IMR-90 (cell line): Measurements from ENCODE around the gene INTS6L. TPM values are rescaled to one million over a fixed set of nuclear protein-coding genes. Genes with fewer than 3 reads are reported as not detected.

Experiments used
- ATAC-seq: fragments of 200-7000 bp; cut with Tn5 transposase; 2 replicates; pipeline ENCODE4 v1.9.1; 2020; ENCODE audit warnings: low read depth, mild to moderate bottlenecking, moderate library complexity
- BruUV-seq: library from RNA; stranded (reverse); fragments of 400-500 nt; replicated peaks from 2 replicates; lab custom pipeline; 2021; lab: Mats Ljungman, UMichigan
- CTCF ChIA-PET: fragments of 300-600 bp; formaldehyde crosslinking; extraction: SDS; loops from one replicate; lab custom pipeline; 2021; ENCODE audit warnings: antibody characterized with exemption; lab: Yijun Ruan, JAX
- POLR2A ChIA-PET: fragments of 300-600 bp; sonication (Branson Sonifier 250); formaldehyde crosslinking; loops from one replicate; lab custom pipeline; 2022; ENCODE audit warnings: antibody characterized with exemption; ENCODE audit not compliant: unreplicated experiment; lab: Charles Lee
- DNase-seq: peaks from one replicate; pipeline ENCODE4 v3.0.0; 2013
- H2AFZ ChIP-seq: replicated peaks from 2 replicates; pipeline ENCODE3; 2013; ENCODE audit warnings: low read length, mild to moderate bottlenecking; ENCODE audit not compliant: poor library complexity
- H2AK5ac ChIP-seq: 2 replicates; pipeline ENCODE4 v1.6.1; 2013; ENCODE audit warnings: low read depth, low read length, inconsistent platforms
- H2AK9ac ChIP-seq: replicated peaks from 2 replicates; pipeline ENCODE3; 2013; ENCODE audit warnings: mild to moderate bottlenecking, low read depth, low read length, moderate library complexity; ENCODE audit not compliant: poor library complexity
- H2BK120ac ChIP-seq: 2 replicates; pipeline ENCODE4 v1.6.1; 2013; ENCODE audit warnings: low read depth, low read length, inconsistent platforms
- H2BK15ac ChIP-seq: 3 replicates; pipeline ENCODE4 v1.6.1; 2013; ENCODE audit warnings: low read depth, low read length, inconsistent platforms
- H2BK20ac ChIP-seq: 2 replicates; pipeline ENCODE4 v1.6.1; 2013; ENCODE audit warnings: low read depth, mild to moderate bottlenecking, inconsistent platforms, low read length, moderate library complexity
- H2BK5ac ChIP-seq: 2 replicates; pipeline ENCODE4 v1.6.1; 2013; ENCODE audit warnings: mild to moderate bottlenecking, low read depth, low read length, inconsistent platforms; ENCODE audit not compliant: poor library complexity, severe bottlenecking
- H3K14ac ChIP-seq: replicated peaks from 2 replicates; pipeline ENCODE4 v1.6.1; 2013; ENCODE audit warnings: low read depth, low read length, inconsistent platforms
- H3K18ac ChIP-seq: 2 replicates; pipeline ENCODE4 v1.6.1; 2013; ENCODE audit warnings: low read depth, low read length, control low read depth
- H3K23ac ChIP-seq: 2 replicates; pipeline ENCODE4 v1.6.1; 2013; ENCODE audit warnings: low read depth, low read length, inconsistent platforms
- H3K27ac ChIP-seq: 2 replicates; pipeline ENCODE4 v1.5.1; 2013; ENCODE audit warnings: mild to moderate bottlenecking, control low read depth, low read length; ENCODE audit not compliant: insufficient read depth
- H3K27me3 ChIP-seq: 2 replicates; pipeline ENCODE4 v1.6.1; 2013; ENCODE audit warnings: low read length; ENCODE audit not compliant: control insufficient read depth, insufficient read depth
- H3K36me3 ChIP-seq: 2 replicates; pipeline ENCODE4 v1.6.1; 2013; ENCODE audit warnings: low read length, mixed read lengths; ENCODE audit not compliant: control insufficient read depth, insufficient read depth
- H3K4ac ChIP-seq: 2 replicates; pipeline ENCODE4 v1.6.1; 2013; ENCODE audit warnings: low read depth, low read length, inconsistent platforms
- H3K4me1 ChIP-seq: 2 replicates; pipeline ENCODE4 v1.6.1; 2013; ENCODE audit warnings: low read length, mixed read lengths; ENCODE audit not compliant: control insufficient read depth, insufficient read depth
- H3K4me2 ChIP-seq: 2 replicates; pipeline ENCODE4 v1.6.1; 2013; ENCODE audit warnings: low read depth, mild to moderate bottlenecking, control low read depth, low read length, moderate library complexity
- H3K4me3 ChIP-seq: 2 replicates; pipeline ENCODE4 v1.5.1; 2013; ENCODE audit warnings: low read depth, mild to moderate bottlenecking, control low read depth, low read length, moderate library complexity; ENCODE audit not compliant: insufficient read depth
- H3K56ac ChIP-seq: 2 replicates; pipeline ENCODE4 v1.6.1; 2013; ENCODE audit warnings: low read length, inconsistent platforms; ENCODE audit not compliant: insufficient read depth; ENCODE audit errors: extremely low read depth
- H3K79me1 ChIP-seq, 2 experiments: 2 replicates each; pipeline ENCODE4 v1.6.1; 2013; ENCODE audit warnings: low read length in 2 of 2, inconsistent platforms in 1 of 2, low read depth in 1 of 2
- H3K9ac ChIP-seq: 2 replicates; pipeline ENCODE4 v1.6.1; 2013; ENCODE audit warnings: low read depth, low read length, control low read depth
- H3K9me1 ChIP-seq: 2 replicates; pipeline ENCODE4 v1.6.1; 2013; ENCODE audit warnings: low read length, inconsistent platforms; ENCODE audit not compliant: insufficient read depth
- H3K9me3 ChIP-seq: 2 replicates; pipeline ENCODE4 v1.6.1; 2013; ENCODE audit warnings: low read length; ENCODE audit not compliant: control insufficient read depth, insufficient read depth
- H4K20me1 ChIP-seq: 2 replicates; pipeline ENCODE4 v1.6.1; 2013; ENCODE audit warnings: low read length, inconsistent platforms; ENCODE audit not compliant: insufficient read depth
- H4K5ac ChIP-seq: 2 replicates; pipeline ENCODE4 v1.6.1; 2013; ENCODE audit warnings: mild to moderate bottlenecking, low read depth, low read length, control low read depth
- H4K8ac ChIP-seq, 2 experiments: 2 replicates each; pipeline ENCODE4 v1.6.1; 2013; ENCODE audit warnings: low read depth in 2 of 2, low read length in 2 of 2, control low read depth in 1 of 2, inconsistent platforms in 1 of 2
- H4K91ac ChIP-seq: 2 replicates; pipeline ENCODE4 v1.6.1; 2013; ENCODE audit warnings: low read depth, low read length, inconsistent platforms; ENCODE audit not compliant: insufficient read depth
- BHLHE40 ChIP-seq: fragments of 150-350 bp; IDR thresholded peaks from 2 replicates; pipeline ENCODE4 v1.6.1; 2016; ENCODE audit warnings: mild to moderate bottlenecking, low read depth, low read length
- CEBPB ChIP-seq: IDR thresholded peaks from 2 replicates; pipeline ENCODE4 v1.6.1; 2012; ENCODE audit warnings: low read depth, low read length, improper control_type of control experiment
- CHD1 ChIP-seq: IDR thresholded peaks from 2 replicates; pipeline ENCODE4 v1.6.1; 2012; ENCODE audit warnings: low read depth, low read length, improper control_type of control experiment
- CTCF ChIP-seq: conservative IDR thresholded peaks from 2 replicates; pipeline ENCODE4 v1.5.1; 2012; ENCODE audit warnings: mild to moderate bottlenecking, low read depth, low read length, improper control_type of control experiment
- MAFK ChIP-seq: IDR thresholded peaks from 2 replicates; pipeline ENCODE4 v1.6.1; 2012; ENCODE audit warnings: low read depth, low read length, improper control_type of control experiment
- MAZ ChIP-seq: IDR thresholded peaks from 2 replicates; pipeline ENCODE4 v1.6.1; 2012; ENCODE audit warnings: low read depth, mild to moderate bottlenecking, low read length, improper control_type of control experiment, moderate library complexity, borderline replicate concordance
- MXI1 ChIP-seq: IDR thresholded peaks from 2 replicates; pipeline ENCODE4 v1.6.1; 2012; ENCODE audit warnings: low read depth, mild to moderate bottlenecking, low read length, moderate library complexity, borderline replicate concordance
- NFE2L2 ChIP-seq: fragments of 150-350 bp; IDR thresholded peaks from 2 replicates; pipeline ENCODE4 v1.6.1; 2016; ENCODE audit warnings: low read depth, mild to moderate bottlenecking, low read length
- RAD21 ChIP-seq: IDR thresholded peaks from 2 replicates; pipeline ENCODE4 v1.6.1; 2012; ENCODE audit warnings: low read length, improper control_type of control experiment
- RFX5 ChIP-seq: IDR thresholded peaks from 2 replicates; pipeline ENCODE4 v1.8.0; 2012; ENCODE audit warnings: low read depth, mild to moderate bottlenecking, low read length, moderate library complexity
- WGBS, 2 experiments: methylation state at CpG; one replicate each; pipeline versions ENCODE4 v1.1.5 to v1.1.7; 2013; ENCODE audit warnings: missing lambda C conversion rate in 2 of 2; ENCODE audit not compliant: insufficient read length in 1 of 2; ENCODE audit errors: extremely low coverage in 2 of 2; 5-methylcytosine and 5-hydroxymethylcytosine counted together
- dilution Hi-C: fragments of 300-500 bp; cut with HindIII; formaldehyde crosslinking; loops from one replicate; pipeline ENCODE4 v1.14.3; 2018; ENCODE audit warnings: low sequenced_read_pairs; ENCODE audit not compliant: unreplicated experiment
- in situ Hi-C: fragments of 300-500 bp; cut with MboI; formaldehyde crosslinking; loops from 3 replicates; pipeline ENCODE4 v1.14.3; 2019; ENCODE audit warnings: low sequenced_read_pairs, inconsistent platforms, mixed read lengths
- intact Hi-C: fragments of 100-400 bp; cut with micrococcal nuclease; formaldehyde crosslinking; loops from 2 replicates; pipeline ENCODE4 v1.10.0; 2022
- polyA plus RNA-seq, 3 experiments: library from polyadenylated mRNA; depleted of rRNA; stranded (reverse); fragments of >200 nt; gene quantifications; 2 replicates each; pipeline ENCODE4 v1.2.3, GENCODE V29; 2012; ENCODE audit warnings: low replicate concordance in 1 of 3
- total RNA-seq: library from RNA; depleted of rRNA; stranded (reverse); fragments of >200 nt; gene quantifications from 2 replicates; pipeline ENCODE4 v1.2.3, GENCODE V29; 2012
- TF ChIP-seq, protein P1 (sequence below): fragments of 150-350 bp; IDR thresholded peaks from 2 replicates; pipeline ENCODE4 v1.6.1; 2016; ENCODE audit warnings: low read depth, mild to moderate bottlenecking, low read length, moderate library complexity, borderline replicate concordance
- TF ChIP-seq, protein P2 (sequence below): fragments of 150-350 bp; IDR thresholded peaks from 2 replicates; pipeline ENCODE4 v1.6.1; 2017; ENCODE audit warnings: mild to moderate bottlenecking, antibody characterized with exemption, low read length, low read depth

The INTS6L gene
- total and polyA plus RNA-seq, 2 of the 4 experiments (the other 2 are of a cell fraction): 2.7 to 5.1 TPM

GRCh38 chrX:135556055-135556454, 35.6 kb downstream of the INTS6L start:
- dilution Hi-C loops (no loop called here), intact Hi-C loops (no loop called here), in situ Hi-C loops (no loop called here)
- no peak overlapping the region for H2BK120ac ChIP-seq
- H3K4me2 ChIP-seq: no peak overlapping the region
- ChIA-PET CTCF (interaction anchor here (0.6 kb wide), 1 partner anchor 608 kb away, joined by 6 read pairs; no protein-coding TSS in a partner anchor), POLR2A (no interaction called here)
- no peak overlapping the region for H3K27ac ChIP-seq
- no TSS peak for BruUV-seq
- no peak overlapping the region for H2AFZ ChIP-seq
- no peak overlapping the region for H4K91ac ChIP-seq
- no peak overlapping the region for H3K14ac ChIP-seq
- no peaks in the 10 kb centered on the region for H3K36me3 ChIP-seq
- no peak overlapping the region for H3K56ac ChIP-seq
- no peak overlapping the region for H3K4me3 ChIP-seq
- no CpG with 5 or more reads among the region's 3 CpGs for WGBS, 2 experiments
- H4K20me1 ChIP-seq: no peaks in the 10 kb centered on the region
- H2AK5ac ChIP-seq: no peak overlapping the region
- H2BK15ac ChIP-seq: no peak overlapping the region
- H3K18ac ChIP-seq: no peak overlapping the region
- TF ChIP-seq BHLHE40 (no peak), MAFK (no peak), NFE2L2 (no peak), CTCF (no peak), MXI1 (no peak), RFX5 (no peak), MAZ (no peak), RAD21 (no peak), CHD1 (no peak), CEBPB (no peak)
- TF ChIP-seq, protein P1, sequence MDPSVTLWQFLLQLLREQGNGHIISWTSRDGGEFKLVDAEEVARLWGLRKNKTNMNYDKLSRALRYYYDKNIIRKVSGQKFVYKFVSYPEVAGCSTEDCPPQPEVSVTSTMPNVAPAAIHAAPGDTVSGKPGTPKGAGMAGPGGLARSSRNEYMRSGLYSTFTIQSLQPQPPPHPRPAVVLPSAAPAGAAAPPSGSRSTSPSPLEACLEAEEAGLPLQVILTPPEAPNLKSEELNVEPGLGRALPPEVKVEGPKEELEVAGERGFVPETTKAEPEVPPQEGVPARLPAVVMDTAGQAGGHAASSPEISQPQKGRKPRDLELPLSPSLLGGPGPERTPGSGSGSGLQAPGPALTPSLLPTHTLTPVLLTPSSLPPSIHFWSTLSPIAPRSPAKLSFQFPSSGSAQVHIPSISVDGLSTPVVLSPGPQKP: no peak
- TF ChIP-seq, protein P2, sequence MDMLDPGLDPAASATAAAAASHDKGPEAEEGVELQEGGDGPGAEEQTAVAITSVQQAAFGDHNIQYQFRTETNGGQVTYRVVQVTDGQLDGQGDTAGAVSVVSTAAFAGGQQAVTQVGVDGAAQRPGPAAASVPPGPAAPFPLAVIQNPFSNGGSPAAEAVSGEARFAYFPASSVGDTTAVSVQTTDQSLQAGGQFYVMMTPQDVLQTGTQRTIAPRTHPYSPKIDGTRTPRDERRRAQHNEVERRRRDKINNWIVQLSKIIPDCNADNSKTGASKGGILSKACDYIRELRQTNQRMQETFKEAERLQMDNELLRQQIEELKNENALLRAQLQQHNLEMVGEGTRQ: no peak
- no peak overlapping the region for H2AK9ac ChIP-seq
- no peak overlapping the region for H4K5ac ChIP-seq
- H2BK5ac ChIP-seq: no peak overlapping the region
- H3K4me1 ChIP-seq: no peaks in the 10 kb centered on the region
- H3K79me1 ChIP-seq: no peaks in the 10 kb centered on the region
- no peaks in the 10 kb centered on the region for H3K9me1 ChIP-seq
- H4K8ac ChIP-seq: no peak overlapping the region
- ATAC-seq (no peak), DNase-seq (no peak)
- H2BK20ac ChIP-seq: no peak overlapping the region
- no peaks in the 10 kb centered on the region for H3K9me3 ChIP-seq
- H3K9ac ChIP-seq: no peak overlapping the region
- no peak overlapping the region for H3K4ac ChIP-seq
- H3K23ac ChIP-seq: no peak overlapping the region
- no peaks in the 10 kb centered on the region for H3K27me3 ChIP-seq
